Hematopoietic multipotent progenitor cell treated with erythropoietin and hydrocortisone succinate and interleukin-3 and kit ligand, for 4 days (in vitro differentiated cells): ENCODE results near the gene GRID2IP.

ENCODE experiments used
- DNase-seq: peaks from one replicate; pipeline ENCODE4 v3.0.0-alpha.2; 2015

The GRID2IP gene

DNA sequence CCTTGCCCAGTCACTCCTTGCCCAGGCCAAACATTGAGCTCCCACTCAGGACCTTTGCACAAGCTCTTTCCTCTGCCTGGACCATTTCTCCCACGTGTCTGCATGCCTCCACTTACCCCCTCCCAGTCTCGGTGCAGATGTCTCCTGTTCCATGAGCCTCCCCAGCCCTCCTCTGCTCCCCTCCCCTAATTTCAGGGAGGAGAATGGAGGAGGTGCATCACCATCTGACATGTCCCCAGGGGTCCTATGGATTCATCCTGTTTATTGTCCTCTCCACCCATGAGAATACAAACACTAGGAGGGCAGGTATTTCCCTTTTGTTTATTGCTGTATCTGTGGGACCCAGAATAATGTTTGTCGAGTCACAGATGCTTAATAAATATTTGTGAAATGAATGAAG, 8.6 kb upstream of the GRID2IP start:
- no peak for DNase-seq

- peak; percentile 81 for DNase-seq
Observed at GRCh38 chr7:6558837-6559236, 7.6 kb upstream of the GRID2IP start.

DNA sequence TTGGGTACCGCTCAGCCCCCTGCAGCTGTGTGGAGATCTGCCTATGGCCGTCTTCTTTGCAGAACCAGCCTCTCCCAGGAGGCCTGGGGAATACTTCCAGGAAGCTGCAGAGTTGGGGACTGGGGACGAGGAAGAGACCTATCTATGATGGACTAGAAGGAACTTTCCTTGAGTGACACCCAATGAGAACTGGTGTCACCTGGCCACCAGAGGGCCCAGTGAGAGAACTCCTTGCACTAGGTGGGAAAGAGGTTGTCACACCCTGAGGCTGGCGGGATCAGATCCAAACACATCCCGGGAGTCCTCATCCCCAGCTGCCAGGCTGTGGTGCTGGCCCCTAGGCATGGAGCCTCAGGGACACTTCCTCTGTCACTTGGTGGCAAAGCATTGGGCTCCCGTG, 4.9 kb upstream of the GRID2IP start:
- DNase-seq, result no peak

DNA sequence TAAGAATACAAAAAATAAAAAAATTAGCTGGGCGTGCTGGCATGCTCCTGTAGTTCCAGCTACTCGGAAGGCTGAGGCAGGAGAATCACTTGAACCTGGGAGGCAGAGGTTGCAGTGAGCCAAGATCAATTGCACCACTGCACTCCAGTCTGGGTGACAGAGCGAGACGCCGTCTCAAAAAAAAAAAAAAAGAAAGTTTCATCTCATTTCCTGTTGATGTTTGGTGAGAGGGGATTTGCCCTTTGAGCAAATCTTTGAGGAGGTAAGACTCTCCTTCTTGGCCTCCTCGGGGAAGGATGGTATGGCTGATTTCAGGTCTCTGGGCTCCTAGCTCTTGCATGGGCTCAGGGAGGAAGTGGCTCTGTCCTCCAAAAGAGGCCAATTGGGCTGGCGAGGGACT, 3.6 kb upstream of the GRID2IP start:
- no peak for DNase-seq

GRCh38 chr7:6553448-6554044, 2.3 kb upstream of the GRID2IP start:
- no peak for DNase-seq

DNA sequence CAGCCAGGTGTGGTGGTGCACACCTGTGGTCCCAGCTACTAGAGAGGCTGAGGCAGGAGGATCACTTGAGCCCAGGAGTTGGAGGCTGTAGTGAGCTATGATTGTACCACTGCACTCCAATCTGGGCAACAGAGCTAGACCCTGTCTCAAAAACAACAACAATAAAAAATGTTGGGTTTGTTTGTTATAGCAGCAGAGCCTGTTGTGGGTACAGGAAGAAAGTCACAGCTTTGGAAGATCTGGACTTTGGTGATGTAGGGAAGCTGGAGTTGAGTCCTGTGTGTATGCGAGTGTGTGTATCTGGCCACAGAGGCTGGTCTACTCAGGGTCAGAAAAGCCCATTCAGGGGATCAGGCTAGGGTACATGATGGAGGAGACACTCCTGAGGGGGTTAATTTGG, 3.9 kb downstream of the GRID2IP start:
- DNase-seq, result no peak

GRCh38 chr7:6546498-6547251, 4.6 kb downstream of the GRID2IP start:
- no peak for DNase-seq

- peak; percentile 63 for DNase-seq
Observed at GRCh38 chr7:6545398-6546126, 5.7 kb downstream of the GRID2IP start.

DNA sequence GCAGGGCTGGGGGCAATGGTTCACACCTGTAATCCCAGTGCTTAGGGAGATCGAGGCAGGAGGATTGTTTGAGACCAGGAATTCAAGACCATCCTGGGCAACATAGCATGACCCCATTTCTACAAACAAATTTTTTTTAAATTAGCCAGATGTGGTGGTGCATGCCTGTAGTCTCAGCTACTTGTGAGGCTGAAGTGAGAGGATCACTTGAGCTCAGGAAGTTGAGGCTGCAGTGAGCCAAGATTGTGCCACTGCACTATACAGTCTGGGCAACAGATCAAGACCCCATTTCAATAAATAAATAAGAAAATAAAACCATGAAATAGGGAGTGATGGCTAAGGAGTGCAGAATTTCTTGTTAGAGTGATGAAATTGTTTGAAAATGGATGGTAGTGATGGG, 8.9 kb downstream of the GRID2IP start:
- no peak for DNase-seq

DNA sequence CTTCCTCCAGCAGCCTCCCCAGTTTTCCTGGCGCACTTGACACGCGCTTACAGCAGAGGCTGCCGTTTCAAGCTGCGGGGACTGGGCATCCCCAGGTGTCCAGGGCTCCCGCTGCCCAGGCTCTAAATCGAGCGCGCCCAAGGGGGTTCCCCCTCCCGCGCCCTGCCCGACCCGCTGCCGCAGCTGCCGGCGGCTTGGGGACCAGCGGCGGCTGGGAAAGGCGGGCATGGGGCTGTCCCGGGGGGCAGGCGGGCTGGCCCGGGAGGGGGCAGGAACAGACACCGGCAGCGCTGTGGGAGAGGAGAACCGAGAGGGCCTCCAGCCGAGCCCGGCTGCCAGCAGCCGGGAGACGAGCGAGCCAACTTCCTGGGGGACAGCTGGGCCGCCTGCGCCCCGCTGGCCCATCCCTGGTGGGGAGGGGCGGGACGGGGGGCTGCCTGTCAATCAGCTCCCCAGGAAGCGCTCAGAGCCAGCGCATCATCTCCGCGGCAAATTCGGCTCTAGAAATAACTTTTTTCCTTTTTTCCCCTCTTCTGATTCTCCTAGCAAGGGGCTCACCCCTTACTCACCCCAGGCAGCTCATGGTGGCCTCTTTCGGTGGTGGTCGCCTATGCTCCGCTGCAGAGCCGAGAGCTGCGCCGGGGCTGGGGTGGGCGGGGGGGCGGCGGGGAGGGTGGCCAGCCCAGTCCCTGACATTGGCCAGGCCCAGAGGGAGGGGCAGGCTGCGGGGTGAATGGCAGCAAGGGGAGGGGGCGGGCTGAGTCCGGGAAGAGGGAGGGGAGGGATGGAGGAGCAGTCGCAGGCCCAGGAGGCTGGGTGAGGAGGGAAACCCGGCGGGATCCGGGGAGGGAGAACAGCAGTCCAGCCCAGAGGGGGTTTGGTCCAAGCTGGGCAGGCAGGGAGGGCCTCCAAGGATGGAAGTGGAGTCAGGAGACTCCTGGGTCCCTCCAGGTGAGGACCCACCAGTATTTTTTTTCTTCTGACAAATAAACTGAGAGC, 14.7 kb downstream of the GRID2IP start:
- DNase-seq, result no peak

DNA sequence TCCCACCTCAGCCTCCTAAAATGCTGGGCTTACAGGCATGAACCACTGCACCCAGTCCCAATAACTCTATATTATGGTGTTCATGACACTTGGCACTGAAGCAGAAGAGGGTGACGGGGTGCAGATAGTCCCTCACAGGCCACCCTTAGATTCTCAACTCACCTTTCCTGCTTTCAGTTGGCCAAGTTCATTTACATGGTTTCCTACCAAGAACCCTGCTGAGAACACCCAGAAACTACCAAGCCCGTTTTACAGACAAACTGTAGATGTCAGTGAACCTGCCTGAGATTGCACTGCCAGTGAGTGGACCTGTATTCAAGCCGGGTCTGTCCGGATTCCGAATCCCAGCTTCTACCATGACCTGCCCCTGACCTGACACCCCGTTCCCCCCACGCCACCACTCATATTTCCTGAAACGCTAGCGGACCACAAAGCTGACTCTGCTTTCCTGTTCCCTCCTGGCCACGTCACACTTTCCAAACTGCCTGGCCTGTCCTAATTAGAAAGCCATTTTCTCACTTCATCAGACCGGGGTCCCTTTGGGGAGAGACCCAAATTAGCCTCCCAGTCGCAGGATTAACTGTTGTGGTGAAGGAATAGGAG, 17.3 kb downstream of the GRID2IP start:
- no peak for DNase-seq

GRCh38 chr7:6532516-6532915, 18.7 kb downstream of the GRID2IP start:
- DNase-seq, result no peak

DNA sequence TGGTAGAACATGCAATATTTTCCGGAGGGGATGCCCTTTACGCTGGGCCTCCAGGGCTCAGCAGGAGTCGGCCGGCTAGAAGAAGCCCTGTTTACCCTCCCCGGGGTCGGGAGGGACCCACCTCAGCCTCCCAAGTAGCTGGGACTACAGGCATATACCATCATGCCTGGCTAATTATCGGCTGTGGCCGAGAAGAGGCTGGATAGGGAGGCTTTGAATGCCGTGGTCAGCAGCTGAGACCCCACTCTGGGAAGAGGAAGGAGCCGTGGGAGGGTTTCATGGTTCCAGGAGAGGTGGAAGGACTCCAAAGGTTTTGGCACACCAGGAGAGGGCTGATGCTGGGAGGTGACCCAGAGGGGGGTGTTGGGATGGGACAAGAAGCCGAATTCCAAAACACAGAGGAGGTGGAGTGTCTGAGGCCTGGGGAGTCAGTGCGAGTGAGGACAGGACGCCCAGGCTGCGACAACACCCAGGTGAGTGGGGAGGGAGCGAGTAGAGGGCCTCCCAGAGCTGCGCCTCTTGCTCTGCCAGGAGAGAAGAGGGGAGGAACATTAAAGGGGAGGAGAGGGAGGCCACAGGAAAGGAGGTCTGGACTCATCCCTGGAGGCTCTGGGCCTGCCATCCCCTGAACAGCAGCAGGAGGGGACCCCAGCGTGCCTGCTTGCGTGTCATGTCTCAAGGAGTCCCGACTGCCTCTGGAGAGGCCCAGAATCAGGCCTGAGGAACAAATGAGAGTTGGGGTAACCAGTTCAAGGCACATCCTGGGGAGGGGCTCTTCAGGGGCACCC, 19.6 kb downstream of the GRID2IP start:
- no peak for DNase-seq

GRCh38 chr7:6530626-6531491, 20.4 kb downstream of the GRID2IP start:
- peak; percentile 54 for DNase-seq

DNA sequence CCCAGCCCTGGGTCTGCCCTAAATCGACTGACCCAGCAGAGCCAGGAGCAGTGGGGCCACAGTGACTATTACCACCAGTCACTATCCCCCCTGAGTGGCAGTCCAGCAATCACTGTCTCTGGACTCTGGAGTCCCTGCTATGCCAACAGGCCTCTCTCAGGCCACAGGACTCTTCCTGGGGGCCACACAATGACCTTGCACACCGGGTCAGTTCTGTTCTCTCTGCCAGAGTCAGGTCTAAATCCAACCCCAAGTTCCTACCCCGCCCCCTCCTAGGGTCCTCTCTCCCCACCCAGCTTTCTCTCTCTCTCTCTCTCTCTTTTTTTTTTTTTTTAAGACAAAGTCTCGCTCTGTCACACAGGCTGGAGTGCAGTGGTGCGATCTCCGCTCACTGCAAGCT, 21.6 kb downstream of the GRID2IP start:
- no peak for DNase-seq

GRCh38 chr7:6528401-6529130, 22.7 kb downstream of the GRID2IP start:
- DNase-seq, result no peak

- no peak for DNase-seq
Observed at GRCh38 chr7:6526997-6527378, 24.3 kb downstream of the GRID2IP start.

DNA sequence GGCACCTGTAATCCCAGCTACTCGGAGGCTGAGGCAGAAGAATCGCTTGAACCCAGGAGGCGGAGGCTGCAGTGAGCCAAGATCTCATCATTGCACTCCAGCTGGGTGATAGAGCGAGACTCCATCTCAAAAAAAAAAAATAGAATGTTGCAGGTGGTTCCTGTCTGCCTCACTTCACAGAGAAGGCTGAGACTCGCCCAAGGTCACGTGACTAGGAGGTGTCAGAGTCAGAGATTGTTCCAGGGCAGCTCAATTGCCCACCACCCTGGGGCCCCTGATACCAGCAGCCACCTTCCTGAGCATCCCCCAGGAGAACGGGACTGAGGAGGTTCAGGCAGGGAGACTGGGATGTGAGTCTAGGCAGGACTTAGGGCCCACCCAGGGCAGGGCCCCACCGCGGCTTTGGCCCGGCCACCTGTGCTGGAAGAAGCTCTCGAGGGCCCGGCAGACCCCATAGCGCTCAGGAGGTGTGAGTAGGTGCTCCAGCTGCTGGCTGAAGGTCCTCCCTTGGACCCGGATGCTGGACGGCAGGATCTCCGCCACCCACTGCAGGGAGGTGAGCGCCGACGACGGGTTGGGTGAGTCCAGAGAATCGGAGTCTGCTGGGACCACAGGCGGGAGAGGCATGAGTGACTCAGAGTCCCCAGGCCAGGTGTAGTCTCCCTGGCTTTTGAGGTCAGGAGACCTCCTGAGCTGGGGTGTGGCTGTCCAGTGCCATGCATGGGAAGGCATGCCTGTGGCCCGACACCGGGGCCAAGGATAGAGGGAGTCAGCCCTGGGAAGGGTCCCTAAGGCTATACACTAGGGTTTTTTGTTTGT, 30.9 kb downstream of the GRID2IP start:
- no peak for DNase-seq

DNA sequence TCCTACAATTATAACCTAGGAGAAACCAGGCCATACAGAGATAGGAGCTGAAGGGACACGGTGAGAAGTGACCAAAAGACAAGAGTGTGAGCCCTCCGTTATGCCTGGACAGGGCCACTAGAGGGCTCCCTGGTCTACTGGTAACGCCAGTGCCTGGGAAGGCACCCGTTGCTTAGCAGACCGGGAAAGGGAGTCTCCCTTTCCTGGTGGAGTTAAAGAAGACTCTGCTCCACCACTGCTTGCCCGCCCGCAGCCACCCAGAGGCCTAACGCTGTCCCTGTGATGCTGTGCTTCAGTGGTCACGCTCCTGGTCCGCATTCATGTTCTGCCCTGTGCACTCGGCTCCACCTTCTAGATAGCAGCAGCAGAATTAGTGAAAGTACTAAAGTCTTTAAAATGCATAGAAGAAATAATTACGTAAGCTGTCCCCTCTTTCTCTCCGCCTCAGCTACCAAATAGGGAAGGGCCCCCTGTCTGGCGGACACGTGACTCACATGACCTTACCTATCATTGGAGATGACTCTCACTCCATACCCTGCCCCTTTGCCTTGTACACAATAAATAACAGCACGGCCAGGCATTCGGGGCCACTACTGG, 34.8 kb downstream of the GRID2IP start:
- DNase-seq, result peak; percentile 90
